SJSA1 (cell line): ENCODE measurements around the gene AFAP1. TPM values are rescaled to one million over a fixed set of nuclear protein-coding genes. Genes with fewer than 3 reads are reported as not detected.
A peak's percentile ranks its signal among the peaks of the same experiment; 100 is the strongest.

Source experiments
- DNase-seq, 2 experiments: peaks; one replicate each; pipeline ENCODE4 v3.0.0-alpha.2; 2015 to 2020; ENCODE audit warnings: low spot score in 2 of 2, low read depth in 1 of 2
- H3K27ac ChIP-seq: fragments of 250-450 bp; sonication (Bioruptor Pico); 2 replicates; pipeline ENCODE4 v1.5.1; 2020; ENCODE audit warnings: mild to moderate bottlenecking, moderate library complexity
- H3K27me3 ChIP-seq: fragments of 250-450 bp; sonication (Bioruptor Pico); replicated peaks from 2 replicates; pipeline ENCODE4 v1.5.1; 2020; ENCODE audit warnings: mild to moderate bottlenecking, moderate library complexity
- H3K36me3 ChIP-seq: fragments of 250-450 bp; sonication (Bioruptor Pico); 2 replicates; pipeline ENCODE4 v1.5.1; 2020; ENCODE audit warnings: mild to moderate bottlenecking
- H3K4me1 ChIP-seq: fragments of 250-450 bp; sonication (Bioruptor Pico); replicated peaks from 2 replicates; pipeline ENCODE4 v1.6.1; 2021; ENCODE audit warnings: mild to moderate bottlenecking
- H3K4me3 ChIP-seq: fragments of 250-450 bp; sonication (Bioruptor Pico); 2 replicates; pipeline ENCODE4 v1.5.1; 2020; ENCODE audit warnings: mild to moderate bottlenecking
- H3K9me3 ChIP-seq: fragments of 250-450 bp; sonication (Bioruptor Pico); replicated peaks from 2 replicates; pipeline ENCODE4 v1.5.1; 2020; ENCODE audit warnings: mild to moderate bottlenecking
- total RNA-seq: library from RNA; depleted of rRNA; stranded (reverse); fragments of >200 nt; shearing (Covaris generic); gene quantifications from 2 replicates; pipeline ENCODE4 v1.2.3, GENCODE V29; 2014

AFAP1 gene
- total RNA-seq, 1 experiment from 2014 or later, result 47.4 TPM

GRCh38 chr4:7764466-7764865 lies 175.2 kb downstream of the AFAP1 start:
- H3K27ac ChIP-seq, result no peak overlapping the region
- DNase-seq, result no peak
- no peaks in the 10 kb centered on the region for H3K27me3 ChIP-seq
- no peak overlapping the region for H3K4me3 ChIP-seq
- peaks cover 81% of the 10 kb centered on the region for H3K36me3 ChIP-seq
- no peaks in the 10 kb centered on the region for H3K4me1 ChIP-seq
- no peaks in the 10 kb centered on the region for H3K9me3 ChIP-seq

GRCh38 chr4:7763788-7764187 lies 175.9 kb downstream of the AFAP1 start:
- H3K36me3 ChIP-seq, result peaks cover 80% of the 10 kb centered on the region

GRCh38 chr4:7763106-7763505 lies 176.6 kb downstream of the AFAP1 start:
- peaks cover 79% of the 10 kb centered on the region for H3K36me3 ChIP-seq
- H3K4me3 ChIP-seq, result no peak overlapping the region
- no peak for DNase-seq
- no peaks in the 10 kb centered on the region for H3K9me3 ChIP-seq
- no peaks in the 10 kb centered on the region for H3K27me3 ChIP-seq
- no peak overlapping the region for H3K27ac ChIP-seq
- H3K4me1 ChIP-seq, result no peaks in the 10 kb centered on the region

More at GRCh38 chr4:7763788-7764187, 175.9 kb downstream of the AFAP1 start:
- Histone ChIP-seq H3K4me3 (no peak overlapping the region), H3K27me3 (no peaks in the 10 kb centered on the region), H3K27ac (no peak overlapping the region), H3K4me1 (no peaks in the 10 kb centered on the region), H3K9me3 (no peaks in the 10 kb centered on the region)
- DNase-seq, result no peak

GRCh38 chr4:7762376-7763030 lies 177.2 kb downstream of the AFAP1 start:
- no peak overlapping the region for H3K4me3 ChIP-seq
- no peaks in the 10 kb centered on the region for H3K27me3 ChIP-seq
- DNase-seq, result no peak
- H3K9me3 ChIP-seq, result no peaks in the 10 kb centered on the region
- peaks cover 78% of the 10 kb centered on the region for H3K36me3 ChIP-seq
- no peak overlapping the region for H3K27ac ChIP-seq
- no peaks in the 10 kb centered on the region for H3K4me1 ChIP-seq

GRCh38 chr4:7761720-7762119 lies 177.9 kb downstream of the AFAP1 start:
- Histone ChIP-seq H3K4me3 (no peak overlapping the region), H3K27ac (no peak overlapping the region), H3K27me3 (no peaks in the 10 kb centered on the region), H3K9me3 (no peaks in the 10 kb centered on the region), H3K36me3 (peaks cover 77% of the 10 kb centered on the region), H3K4me1 (0 out of 2 replicates have a peak, but pooled peaks cover 3% of the 10 kb centered on the region)
- DNase-seq, result peak; percentile 43 to 67

GRCh38 chr4:7761312-7761711 lies 178.3 kb downstream of the AFAP1 start:
- H3K4me1 ChIP-seq, result 0 out of 2 replicates have a peak, but pooled peaks cover 3% of the 10 kb centered on the region
- no peaks in the 10 kb centered on the region for H3K9me3 ChIP-seq
- no peak overlapping the region for H3K4me3 ChIP-seq
- H3K36me3 ChIP-seq, result peaks cover 73% of the 10 kb centered on the region
- no peaks in the 10 kb centered on the region for H3K27me3 ChIP-seq
- H3K27ac ChIP-seq, result no peak overlapping the region
- DNase-seq, result no peak

- Histone ChIP-seq H3K27me3 (no peaks in the 10 kb centered on the region), H3K4me1 (0 out of 2 replicates have a peak, but pooled peaks cover 3% of the 10 kb centered on the region), H3K36me3 (peaks cover 68% of the 10 kb centered on the region), H3K27ac (no peak overlapping the region), H3K4me3 (no peak overlapping the region), H3K9me3 (no peaks in the 10 kb centered on the region)
- no peak for DNase-seq
Measured at GRCh38 chr4:7760706-7761105, 179.0 kb downstream of the AFAP1 start.

GRCh38 chr4:7760228-7760627 lies 179.4 kb downstream of the AFAP1 start:
- Histone ChIP-seq H3K4me3 (no peak overlapping the region), H3K27me3 (no peaks in the 10 kb centered on the region), H3K36me3 (peaks cover 64% of the 10 kb centered on the region), H3K9me3 (no peaks in the 10 kb centered on the region), H3K4me1 (0 out of 2 replicates have a peak, but pooled peaks cover 3% of the 10 kb centered on the region), H3K27ac (no peak overlapping the region)
- DNase-seq, result no peak

GRCh38 chr4:7759635-7760034 lies 180.0 kb downstream of the AFAP1 start:
- Histone ChIP-seq H3K9me3 (no peaks in the 10 kb centered on the region), H3K27me3 (no peaks in the 10 kb centered on the region), H3K4me3 (no peak overlapping the region), H3K27ac (no peak overlapping the region), H3K4me1 (0 out of 2 replicates have a peak, but pooled peaks cover 3% of the 10 kb centered on the region), H3K36me3 (peaks cover 58% of the 10 kb centered on the region)
- no peak for DNase-seq

- Histone ChIP-seq H3K36me3 (peaks cover 57% of the 10 kb centered on the region), H3K4me3 (no peak overlapping the region), H3K4me1 (0 out of 2 replicates have a peak, but pooled peaks cover 3% of the 10 kb centered on the region), H3K27ac (no peak overlapping the region), H3K9me3 (no peaks in the 10 kb centered on the region), H3K27me3 (no peaks in the 10 kb centered on the region)
- DNase-seq, result no peak
Measured at GRCh38 chr4:7759216-7759615, 180.4 kb downstream of the AFAP1 start.

- no peak for DNase-seq
- Histone ChIP-seq H3K4me3 (no peak overlapping the region), H3K36me3 (peaks cover 56% of the 10 kb centered on the region), H3K9me3 (no peaks in the 10 kb centered on the region), H3K4me1 (0 out of 2 replicates have a peak, but pooled peaks cover 3% of the 10 kb centered on the region), H3K27ac (no peak overlapping the region), H3K27me3 (no peaks in the 10 kb centered on the region)
Measured at GRCh38 chr4:7758476-7758875, 181.2 kb downstream of the AFAP1 start.

- H3K27me3 ChIP-seq, result no peaks in the 10 kb centered on the region
- no peak overlapping the region for H3K4me3 ChIP-seq
- 0 out of 2 replicates have a peak, but pooled peaks cover 3% of the 10 kb centered on the region for H3K4me1 ChIP-seq
- H3K36me3 ChIP-seq, result peaks cover 50% of the 10 kb centered on the region
- no peak overlapping the region for H3K27ac ChIP-seq
- no peak for DNase-seq
- no peaks in the 10 kb centered on the region for H3K9me3 ChIP-seq
Measured at GRCh38 chr4:7757501-7758471, 181.9 kb downstream of the AFAP1 start.

GRCh38 chr4:7756561-7757355 lies 182.9 kb downstream of the AFAP1 start:
- Histone ChIP-seq H3K27me3 (no peaks in the 10 kb centered on the region), H3K9me3 (no peaks in the 10 kb centered on the region), H3K36me3 (peaks cover 43% of the 10 kb centered on the region), H3K4me1 (0 out of 2 replicates have a peak, but pooled peaks cover 3% of the 10 kb centered on the region), H3K27ac (no peak overlapping the region), H3K4me3 (no peak overlapping the region)
- DNase-seq, result peak in 1 of 2 experiments; percentile 9
